Uterus (tissue), 2 donors: ENCODE data around the gene LHX6.

Experiments used
- CTCF ChIP-seq, 4 experiments: fragments of 200-600 bp in 2 of 4; fragments of 450-650 bp in 2 of 4; sonication (generic) in 2 of 4; IDR thresholded peaks; one replicate each; pipeline ENCODE4 v1.5.1; 2016 to 2019; ENCODE audit warnings: antibody characterized with exemption in 4 of 4, mild to moderate bottlenecking in 2 of 4, moderate library complexity in 1 of 4
- POLR2A ChIP-seq, 2 donors: fragments of 450-650 bp; IDR thresholded peaks; one replicate each; pipeline ENCODE4 v1.6.1; 2016; ENCODE audit warnings: antibody characterized with exemption in 2 of 2, mild to moderate bottlenecking in 1 of 2, moderate library complexity in 1 of 2

DNA sequence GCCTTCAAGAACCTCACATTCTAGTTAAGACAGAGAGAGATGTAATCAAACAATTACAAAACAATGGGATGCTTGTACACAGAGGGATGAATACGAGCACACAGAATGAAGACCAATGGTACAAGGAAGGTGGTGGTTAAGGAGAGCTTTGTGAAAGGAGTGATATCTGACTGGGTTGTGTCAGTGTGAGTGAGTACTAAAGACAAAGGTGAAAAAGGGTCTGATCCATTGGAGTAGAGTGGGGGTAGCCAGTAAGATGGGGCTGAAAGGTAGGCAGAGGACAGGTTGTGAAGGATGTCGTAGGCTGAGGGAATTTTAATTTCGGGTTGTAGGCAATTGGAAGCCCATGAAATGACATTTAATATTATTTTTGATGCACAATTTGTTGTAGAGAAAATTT is 26.0 kb upstream of the LHX6 start:
- no peak for TF ChIP-seq POLR2A (IDR thresholded peaks at IDR 0.05)
- TF ChIP-seq CTCF (IDR thresholded peaks at IDR 0.05) = no peak
